ENCODE measurements around the gene ZG16.

The ZG16 gene

GRCh38 chr16:29825145-29826044 is 47.3 kb downstream of the ZG16 start:
- DNase-seq (ENCODE audit: low spot score), result peak; percentile 67

GRCh38 chr16:29826342-29826695 is 48.3 kb downstream of the ZG16 start:
- DNase-seq (ENCODE audit: low spot score), result no peak

- no peak for DNase-seq (ENCODE audit: low spot score)
Measured at GRCh38 chr16:29830774-29831173, 52.7 kb downstream of the ZG16 start.

DNA sequence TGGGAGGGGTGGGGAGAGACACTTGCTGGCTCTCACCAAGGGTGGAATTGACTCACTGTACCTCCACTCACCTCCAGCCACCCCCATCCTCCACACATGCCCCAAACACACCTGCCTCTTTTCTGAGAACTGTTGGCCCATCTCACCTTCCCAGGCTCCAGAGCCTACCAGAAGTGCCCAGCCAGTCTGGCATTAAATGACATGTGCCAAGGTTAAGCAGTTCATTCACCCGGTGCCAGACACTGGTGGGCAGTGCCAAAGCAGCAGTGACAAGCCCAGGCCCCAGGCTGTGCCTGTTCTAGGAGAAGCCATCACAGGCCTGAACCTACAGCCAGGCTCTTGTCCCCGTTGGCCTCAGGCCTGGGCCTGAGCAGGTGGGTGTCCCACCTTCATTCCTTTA is 53.4 kb downstream of the ZG16 start:
- no peak for DNase-seq (ENCODE audit: low spot score)
